H1 (cell line): ENCODE measurements around the gene TTC4. TPM values are rescaled to one million over a fixed set of nuclear protein-coding genes. Genes with fewer than 3 reads are reported as not detected.

Source experiments
- CTCF ChIA-PET: fragments of 300-600 bp; sonication (Branson Sonifier 250); formaldehyde crosslinking; loops from one replicate; lab custom pipeline; 2021; ENCODE audit not compliant: partially characterized antibody; lab: Charles Lee
- POLR2A ChIA-PET: fragments of 300-600 bp; sonication (Branson Sonifier 250); formaldehyde crosslinking; loops from one replicate; lab custom pipeline; 2021; ENCODE audit warnings: inconsistent platforms; ENCODE audit not compliant: partially characterized antibody; lab: Charles Lee
- DNase-seq, 2 experiments: peaks; one replicate each; pipeline versions ENCODE4 v3.0.0 to v3.0.0-alpha.2; 2010 to 2022; ENCODE audit warnings: low spot score in 2 of 2, low read depth in 1 of 2, mixed read lengths in 1 of 2
- FAIRE-seq: peaks from 2 replicates; lab custom pipeline; 2011; peaks lifted over from hg19 to GRCh38; lab: Jason Lieb, UNC
- H2AFZ ChIP-seq: 2 replicates; pipeline ENCODE4 v1.8.1; 2012; ENCODE audit warnings: low read length, inconsistent platforms
- H2AK5ac ChIP-seq: 2 replicates; pipeline ENCODE4 v1.6.1; 2013; ENCODE audit warnings: low read depth, low read length
- H2BK120ac ChIP-seq: replicated peaks from 2 replicates; pipeline ENCODE3; 2013; ENCODE audit warnings: low read depth, low read length, inconsistent platforms
- H2BK12ac ChIP-seq: 2 replicates; pipeline ENCODE4 v1.6.1; 2013; ENCODE audit warnings: low read depth, low read length
- H2BK15ac ChIP-seq: 2 replicates; pipeline ENCODE4 v1.6.1; 2013; ENCODE audit warnings: low read length
- H2BK20ac ChIP-seq: 2 replicates; pipeline ENCODE4 v1.6.1; 2013; ENCODE audit warnings: low read length
- H2BK5ac ChIP-seq: 2 replicates; pipeline ENCODE4 v1.6.1; 2013; ENCODE audit warnings: low read depth, low read length
- H3K14ac ChIP-seq: 2 replicates; pipeline ENCODE4 v1.6.1; 2013; ENCODE audit warnings: inconsistent platforms; ENCODE audit not compliant: insufficient read length
- H3K18ac ChIP-seq: 2 replicates; pipeline ENCODE4 v1.6.1; 2013; ENCODE audit warnings: low read length; ENCODE audit errors: extremely low read depth
- H3K23ac ChIP-seq: 2 replicates; pipeline ENCODE4 v1.6.1; 2013; ENCODE audit warnings: inconsistent platforms; ENCODE audit not compliant: insufficient read length
- H3K23me2 ChIP-seq: 2 replicates; pipeline ENCODE4 v1.6.1; 2013; ENCODE audit warnings: low read depth, low read length
- H3K27ac ChIP-seq: 2 replicates; pipeline ENCODE4 v1.6.1; 2011; ENCODE audit warnings: low read depth, low read length, inconsistent platforms
- H3K27me3 ChIP-seq, 4 experiments: replicated peaks in 1 of 4; 1 replicate in 1 of 4; 2 replicates in 3 of 4; pipeline versions ENCODE4 v1.6.1 to v1.8.1; 2011 to 2013; ENCODE audit warnings: low read length in 3 of 4, mild to moderate bottlenecking in 3 of 4, inconsistent platforms in 2 of 4, mixed read lengths in 2 of 4, moderate library complexity in 1 of 4; ENCODE audit not compliant: control insufficient read depth in 3 of 4, insufficient read depth in 3 of 4; ENCODE audit errors: extremely low read depth in 1 of 4
- H3K36me3 ChIP-seq, 4 experiments: 2 replicates each; pipeline versions ENCODE4 v1.6.1 to v1.8.1; 2011 to 2013; ENCODE audit warnings: mild to moderate bottlenecking in 4 of 4, low read length in 3 of 4, moderate library complexity in 2 of 4, control low read depth in 1 of 4, inconsistent platforms in 1 of 4; ENCODE audit not compliant: insufficient read depth in 4 of 4, control insufficient read depth in 2 of 4
- H3K4ac ChIP-seq: replicated peaks from 2 replicates; pipeline ENCODE3; 2013; ENCODE audit warnings: low read length, low read depth, mixed read lengths, inconsistent platforms; ENCODE audit not compliant: insufficient read length
- H3K4me1 ChIP-seq, 4 experiments: replicated peaks in 1 of 4; 1 replicate in 1 of 4; 2 replicates in 3 of 4; pipeline versions ENCODE4 v1.6.1 to v1.8.1; 2011 to 2013; ENCODE audit warnings: low read length in 3 of 4, inconsistent platforms in 2 of 4, mixed read lengths in 1 of 4; ENCODE audit not compliant: insufficient read depth in 4 of 4, control insufficient read depth in 3 of 4
- H3K4me2 ChIP-seq, 2 experiments: 2 replicates each; pipeline versions ENCODE4 v1.6.1 to v1.8.1; 2011 to 2013; ENCODE audit warnings: low read depth in 2 of 2, low read length in 2 of 2, control low read depth in 1 of 2, inconsistent platforms in 1 of 2, mild to moderate bottlenecking in 1 of 2; ENCODE audit not compliant: insufficient read depth in 1 of 2
- H3K4me3 ChIP-seq, 4 experiments: fragments of 200-600, 300-600 bp in 1 of 4; sonication (generic), shearing (Covaris generic), sonication (Bioruptor Twin) in 1 of 4; 2 replicates each; pipeline versions ENCODE4 v1.5.1 to v1.8.1; 2011 to 2016; ENCODE audit warnings: low read length in 4 of 4, low read depth in 3 of 4, control low read depth in 2 of 4, inconsistent platforms in 2 of 4, mild to moderate bottlenecking in 2 of 4, mixed read lengths in 1 of 4, moderate library complexity in 1 of 4; ENCODE audit not compliant: insufficient read depth in 2 of 4; ENCODE audit errors: extremely low read depth in 1 of 4
- H3K56ac ChIP-seq: replicated peaks from 2 replicates; pipeline ENCODE3; 2013; ENCODE audit warnings: low read depth, mild to moderate bottlenecking, mixed read lengths, low read length, inconsistent platforms; ENCODE audit not compliant: insufficient read length
- H3K79me1 ChIP-seq: 2 replicates; pipeline ENCODE4 v1.6.1; 2013; ENCODE audit warnings: low read depth, low read length, control low read depth
- H3K79me2 ChIP-seq, 2 experiments: 2 replicates each; pipeline versions ENCODE4 v1.6.1 to v1.8.1; 2012 to 2013; ENCODE audit warnings: low read length in 2 of 2, mild to moderate bottlenecking in 2 of 2, inconsistent platforms in 1 of 2; ENCODE audit not compliant: insufficient read depth in 2 of 2, control insufficient read depth in 1 of 2
- H3K9ac ChIP-seq, 4 experiments: replicated peaks in 1 of 4; 1 replicate in 1 of 4; 2 replicates in 3 of 4; pipeline versions ENCODE4 v1.6.1 to v1.8.1; 2011 to 2013; ENCODE audit warnings: low read depth in 3 of 4, low read length in 3 of 4, control low read depth in 2 of 4, mild to moderate bottlenecking in 2 of 4, moderate library complexity in 2 of 4, inconsistent platforms in 1 of 4; ENCODE audit errors: extremely low read depth in 1 of 4
- H3K9me3 ChIP-seq, 2 experiments: 2 replicates each; pipeline versions ENCODE4 v1.6.1 to v1.8.1; 2012 to 2013; ENCODE audit warnings: mild to moderate bottlenecking in 2 of 2, moderate library complexity in 2 of 2, control low read depth in 1 of 2, inconsistent platforms in 1 of 2, low read depth in 1 of 2, low read length in 1 of 2, mixed read lengths in 1 of 2; ENCODE audit not compliant: insufficient read depth in 2 of 2
- H4K20me1 ChIP-seq, 2 experiments: replicated peaks in 1 of 2; 2 replicates each; pipeline versions ENCODE3 to v1.8.1; 2011 to 2013; ENCODE audit warnings: inconsistent platforms in 2 of 2, low read length in 2 of 2, mild to moderate bottlenecking in 1 of 2; ENCODE audit not compliant: insufficient read depth in 2 of 2, control insufficient read depth in 1 of 2
- H4K5ac ChIP-seq: 2 replicates; pipeline ENCODE4 v1.6.1; 2013; ENCODE audit warnings: low read length, low read depth, mixed read lengths, inconsistent platforms; ENCODE audit not compliant: insufficient read length
- H4K8ac ChIP-seq: 2 replicates; pipeline ENCODE4 v1.8.0; 2013; ENCODE audit warnings: mild to moderate bottlenecking, moderate library complexity, low read length, inconsistent platforms; ENCODE audit not compliant: insufficient read depth; ENCODE audit errors: extremely low read depth
- H4K91ac ChIP-seq: replicated peaks from 2 replicates; pipeline ENCODE3; 2013; ENCODE audit warnings: low read length, mixed read lengths, inconsistent platforms; ENCODE audit not compliant: insufficient read length
- SAP30 ChIP-seq: fragments of 300-600 bp; sonication (generic); IDR thresholded peaks from 2 replicates; pipeline ENCODE4 v1.7.1; 2012; ENCODE audit warnings: low read length, moderate library complexity, mild to moderate bottlenecking, inconsistent platforms; ENCODE audit not compliant: insufficient read depth, insufficient replicate concordance
- SIN3A ChIP-seq, 2 experiments: IDR thresholded peaks in 1 of 2; conservative IDR thresholded peaks in 1 of 2; 2 replicates each; pipeline ENCODE4 v1.6.1; 2011 to 2012; ENCODE audit warnings: low read length in 2 of 2, improper control_type of control experiment in 1 of 2, low read depth in 1 of 2, mild to moderate bottlenecking in 1 of 2
- WGBS, 2 experiments: shearing (Covaris generic) in 1 of 2; methylation state at CpG; one replicate each; pipeline versions ENCODE4 v1.1.6 to v1.1.7; 2013 to 2015; ENCODE audit warnings: low lambda C conversion rate in 2 of 2, mixed read lengths in 2 of 2, inconsistent platforms in 1 of 2, low coverage in 1 of 2, missing lambda C conversion rate in 1 of 2; ENCODE audit not compliant: insufficient replicate concordance in 2 of 2, insufficient coverage in 1 of 2, insufficient read length in 1 of 2; ENCODE audit errors: extremely low coverage in 1 of 2, missing lambda C conversion rate in 1 of 2; 5-methylcytosine and 5-hydroxymethylcytosine counted together
- polyA plus RNA-seq, 7 experiments: library from polyadenylated mRNA; depleted of rRNA in 3 of 7; stranded (reverse) in 5 of 7; unstranded in 2 of 7; fragments of >200 nt in 5 of 7; fragments of 200-250 nt in 2 of 7; gene quantifications; 1 replicate in 5 of 7; 2 replicates in 1 of 7; 4 replicates in 1 of 7; pipeline versions ENCODE4 v1.2.1 to v1.2.3, GENCODE V29; 2011 to 2013; ENCODE audit warnings: missing spikeins in 2 of 7, mixed read lengths in 2 of 7
- total RNA-seq: library from RNA; stranded (reverse); fragmentation: NEBNext Ultra II Directional; extraction: Animal tissue kit (Norgen Biotek cat#: 25700); gene quantifications from 2 replicates; pipeline ENCODE4 v1.2.1, GENCODE V29; 2021

The TTC4 gene
- total and polyA plus RNA-seq, 2 of the 8 experiments (the other 6 are each of a cell fraction or from before 2014, with no cell fraction given): 21.0 to 25.1 TPM

DNA sequence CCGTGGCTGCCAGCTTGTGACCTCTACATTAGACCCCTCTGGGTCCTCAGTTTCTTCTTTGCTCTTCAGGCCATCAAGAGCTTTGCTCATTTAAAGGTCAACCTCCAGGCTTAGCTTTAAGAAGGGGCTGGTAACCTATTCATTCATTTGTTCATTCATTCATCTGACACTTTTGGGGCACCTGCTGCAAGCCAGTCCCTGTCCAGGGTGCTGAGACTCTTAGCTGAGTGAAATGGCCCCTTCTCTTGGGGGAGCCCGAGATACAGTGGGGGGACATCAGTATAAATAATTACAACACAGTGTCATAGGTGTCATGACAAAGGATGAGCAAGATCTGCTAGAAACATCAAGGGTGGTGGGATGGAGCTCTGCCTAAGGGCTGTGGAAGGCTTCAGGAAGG lies 10.5 kb upstream of the TTC4 start:
- ChIA-PET CTCF (interaction anchor here (1.0 to 1.8 kb wide), 7 partner anchors 10 to 104 kb away, joined by 3 to 5 read pairs (median 3); partner anchors contain the start of genes TTC22 and TTC4), POLR2A (interaction anchor here (1.2 to 1.8 kb wide), 2 partner anchors 10 to 11 kb away, joined by 3 to 6 read pairs; partner anchors contain the start of gene TTC4)
- Histone ChIP-seq H3K4me2 (no peak overlapping the region), H3K27ac (no peak overlapping the region), H4K8ac (no peak overlapping the region), H3K23ac (no peak overlapping the region), H3K4ac (no peak overlapping the region), H2BK12ac (no peak overlapping the region), H3K14ac (no peak overlapping the region), H3K79me2 (no peaks in the 10 kb centered on the region), H2AFZ (no peak overlapping the region), H2BK15ac (no peak overlapping the region), H3K56ac (no peak overlapping the region), H3K4me3 (no peak overlapping the region), H2BK5ac (no peak overlapping the region), H2BK120ac (no peak overlapping the region), H3K4me1 (no peaks in the 10 kb centered on the region), H4K20me1 (no peaks in the 10 kb centered on the region), H3K27me3 (peaks cover 0 to 11% (median 4%) of the 10 kb centered on the region in 4 experiments; a peak in 3 of 7 replicates), H3K9me3 (no peaks in the 10 kb centered on the region), H3K36me3 (no peaks in the 10 kb centered on the region), H3K18ac (no peak overlapping the region), H3K23me2 (no peaks in the 10 kb centered on the region), H4K5ac (no peak overlapping the region), H2BK20ac (no peak overlapping the region), H3K79me1 (no peaks in the 10 kb centered on the region), H2AK5ac (no peak overlapping the region), H4K91ac (no peak overlapping the region), H3K9ac (no peak overlapping the region)
- 82% methylated on average over 2 of the region's 2 CpGs; no CpG with 5 or more reads in 1 of the 2 experiments for WGBS, 2 experiments
- no peak for FAIRE-seq
- no peak for DNase-seq
- TF ChIP-seq SAP30: no peak
- TF ChIP-seq SIN3A (conservative IDR thresholded peaks at IDR 0.05 in 1 of 2, IDR thresholded peaks at IDR 0.05 in 1 of 2; ENCODE audit: low read depth in 1 of 2, low read length in 2 of 2): 0 out of 4 replicates have a peak, but pooled peaks of 1 of the 2 experiments have one; percentile 82
